Activated T-helper 1 cell treated with Interleukin-2 at 50 U/mL for 16 hours (primary cell): Measurements from ENCODE around the gene STAB1.

Experiments
- DNase-seq: peaks from one replicate; pipeline ENCODE4 v3.0.0-alpha.2; 2020; ENCODE audit warnings: low read depth

STAB1 gene

GRCh38 chr3:52494886-52495495 lies at the start of gene STAB1:
Gene STAB1 (plus strand): TSS chr3:52495338. CDS start chr3:52495414, 76 bp downstream.
- no peak for DNase-seq

GRCh38 chr3:52446042-52446441 lies 49.1 kb upstream of the STAB1 start:
- no peak for DNase-seq

GRCh38 chr3:52446631-52447511 lies 48.3 kb upstream of the STAB1 start:
- DNase-seq, result peak; percentile 49

GRCh38 chr3:52447512-52448355 lies 47.4 kb upstream of the STAB1 start:
- DNase-seq, result no peak

GRCh38 chr3:52450489-52451236 lies 44.5 kb upstream of the STAB1 start:
- no peak for DNase-seq

- DNase-seq, result no peak
These were observed 43.7 kb upstream of the STAB1 start for GRCh38 chr3:52451237-52452083.

- DNase-seq, result no peak
These were observed 43.0 kb upstream of the STAB1 start for GRCh38 chr3:52452126-52452525.

- DNase-seq, result no peak
These were observed 42.4 kb upstream of the STAB1 start for GRCh38 chr3:52452570-52453221.

GRCh38 chr3:52453496-52454249 lies 41.5 kb upstream of the STAB1 start, which contains the start of gene TNNC1:
Gene TNNC1 (minus strand): TSS chr3:52454041. CDS start chr3:52454015, 26 bp downstream.
- DNase-seq, result no peak

- no peak for DNase-seq
These were observed 40.7 kb upstream of the STAB1 start for GRCh38 chr3:52454250-52454937.

GRCh38 chr3:52454938-52455282 lies 40.2 kb upstream of the STAB1 start:
- DNase-seq, result no peak

GRCh38 chr3:52455283-52456168 lies 39.6 kb upstream of the STAB1 start, which contains the start of gene NISCH:
Gene NISCH (plus strand): TSS chr3:52455604. CDS start chr3:52455642, 38 bp downstream.
- peak; percentile 97 for DNase-seq

GRCh38 chr3:52456169-52456799 lies 38.9 kb upstream of the STAB1 start:
- no peak for DNase-seq

GRCh38 chr3:52456800-52457183 lies 38.3 kb upstream of the STAB1 start:
- DNase-seq, result no peak

- no peak for DNase-seq
These were observed 36.9 kb upstream of the STAB1 start for GRCh38 chr3:52458031-52458760.

GRCh38 chr3:52458770-52459545 lies 36.2 kb upstream of the STAB1 start:
- no peak for DNase-seq
